Effector CD4-positive, alpha-beta T cell (primary cell): ENCODE measurements around the gene XKR8.

Experiments
- DNase-seq: peaks from one replicate; pipeline ENCODE4 v3.0.0-alpha.2; 2020
- total RNA-seq: gene quantifications from one replicate; lab custom pipeline; 2026; lab: John Stamatoyannopoulos, UW

Gene XKR8
- 14.4 reads per million, percentile 39 among the genes with 10 or more reads in this experiment for total RNA-seq

GRCh38 chr1:27959792-27960603 lies at the start of gene XKR8:
TSS of gene XKR8 (plus strand) at chr1:27959973. CDS start at chr1:27960070, 97 bp downstream.
- DNase-seq, result peak; percentile 78

GRCh38 chr1:27912429-27912828 lies 47.3 kb upstream of the XKR8 start:
- no peak for DNase-seq

- DNase-seq, result no peak
Observed at GRCh38 chr1:27915082-27915575, 44.6 kb upstream of the XKR8 start.

GRCh38 chr1:27922272-27922671 lies 37.5 kb upstream of the XKR8 start:
- no peak for DNase-seq

GRCh38 chr1:27928216-27928954 lies 31.4 kb upstream of the XKR8 start:
- DNase-seq, result no peak

GRCh38 chr1:27931184-27931583 lies 28.6 kb upstream of the XKR8 start:
- no peak for DNase-seq

- DNase-seq, result no peak
Observed at GRCh38 chr1:27931759-27932158, 28.0 kb upstream of the XKR8 start.

GRCh38 chr1:27934818-27935549 lies 24.8 kb upstream of the XKR8 start, which contains the start of gene SMPDL3B:
TSS of gene SMPDL3B (plus strand) at chr1:27935000. CDS start at chr1:27935184, 184 bp downstream.
- DNase-seq, result no peak

GRCh38 chr1:27935721-27936120 lies 24.1 kb upstream of the XKR8 start:
- DNase-seq, result no peak

- no peak for DNase-seq
Observed at GRCh38 chr1:27936370-27936769, 23.4 kb upstream of the XKR8 start.

- DNase-seq, result no peak
Observed at GRCh38 chr1:27937524-27937836, 22.3 kb upstream of the XKR8 start.

- DNase-seq, result no peak
Observed at GRCh38 chr1:27938488-27938887, 21.3 kb upstream of the XKR8 start.

GRCh38 chr1:27940297-27940696 lies 19.5 kb upstream of the XKR8 start:
- peak; percentile 69 for DNase-seq

- DNase-seq, result no peak
Observed at GRCh38 chr1:27940870-27941560, 18.8 kb upstream of the XKR8 start.

GRCh38 chr1:27941671-27942540 lies 17.9 kb upstream of the XKR8 start:
- DNase-seq, result no peak

GRCh38 chr1:27945020-27945419 lies 14.8 kb upstream of the XKR8 start:
- DNase-seq, result no peak

- no peak for DNase-seq
Observed at GRCh38 chr1:27949027-27949426, 10.7 kb upstream of the XKR8 start.

- DNase-seq, result no peak
Observed at GRCh38 chr1:27951396-27951795, 8.4 kb upstream of the XKR8 start.

- DNase-seq, result no peak
Observed at GRCh38 chr1:27952147-27952546, 7.6 kb upstream of the XKR8 start.

- DNase-seq, result no peak
Observed at GRCh38 chr1:27954186-27954585, 5.6 kb upstream of the XKR8 start.

GRCh38 chr1:27955076-27955475 lies 4.7 kb upstream of the XKR8 start:
- no peak for DNase-seq

GRCh38 chr1:27956761-27957160 lies 3.0 kb upstream of the XKR8 start:
- no peak for DNase-seq
